Mesendoderm (in vitro differentiated cells): ENCODE data around the gene NAA25. TPM values are rescaled to one million over a fixed set of nuclear protein-coding genes. Genes with fewer than 3 reads are reported as not detected.

Experiments used
- DNase-seq: peaks from one replicate; pipeline ENCODE4 v3.0.0; 2013
- H2AK5ac ChIP-seq: 2 replicates; pipeline ENCODE4 v1.6.1; 2013; ENCODE audit warnings: low read length, inconsistent platforms
- H2BK120ac ChIP-seq: 2 replicates; pipeline ENCODE4 v1.6.1; 2013; ENCODE audit warnings: low read depth, mild to moderate bottlenecking, low read length, moderate library complexity, mixed read lengths
- H2BK15ac ChIP-seq: replicated peaks from 2 replicates; pipeline ENCODE4 v1.6.1; 2013; ENCODE audit warnings: low read depth, mild to moderate bottlenecking, moderate library complexity
- H2BK5ac ChIP-seq: 2 replicates; pipeline ENCODE4 v1.6.1; 2013; ENCODE audit warnings: low read length, inconsistent platforms
- H3K18ac ChIP-seq: 2 replicates; pipeline ENCODE4 v1.6.1; 2013; ENCODE audit warnings: mild to moderate bottlenecking, low read length, mixed read lengths
- H3K23ac ChIP-seq: one replicate; pipeline ENCODE4 v1.6.1; 2013; ENCODE audit warnings: low read length
- H3K27ac ChIP-seq: 2 replicates; pipeline ENCODE4 v1.5.1; 2013; ENCODE audit warnings: low read depth, mild to moderate bottlenecking, inconsistent platforms, low read length, moderate library complexity
- H3K27me3 ChIP-seq: 2 replicates; pipeline ENCODE4 v1.6.1; 2013; ENCODE audit warnings: low read length, control low read depth, mild to moderate bottlenecking, inconsistent platforms; ENCODE audit not compliant: insufficient read depth, poor library complexity
- H3K36me3 ChIP-seq: 2 replicates; pipeline ENCODE4 v1.6.1; 2013; ENCODE audit warnings: low read length, inconsistent platforms; ENCODE audit not compliant: control insufficient read depth, insufficient read depth
- H3K4ac ChIP-seq: one replicate; pipeline ENCODE4 v1.6.1; 2013; ENCODE audit warnings: low read depth, mild to moderate bottlenecking, low read length, moderate library complexity
- H3K4me1 ChIP-seq: 2 replicates; pipeline ENCODE4 v1.6.1; 2013; ENCODE audit warnings: low read depth, low read length, inconsistent platforms; ENCODE audit not compliant: control insufficient read depth
- H3K4me2 ChIP-seq: 2 replicates; pipeline ENCODE4 v1.6.1; 2013; ENCODE audit warnings: low read length
- H3K4me3 ChIP-seq: 2 replicates; pipeline ENCODE4 v1.5.1; 2013; ENCODE audit warnings: mild to moderate bottlenecking, low read length
- H3K56ac ChIP-seq: one replicate; pipeline ENCODE4 v1.6.1; 2013; ENCODE audit warnings: low read length
- H3K79me1 ChIP-seq: 2 replicates; pipeline ENCODE4 v1.6.1; 2013; ENCODE audit warnings: low read length, inconsistent platforms
- H3K79me2 ChIP-seq: 2 replicates; pipeline ENCODE4 v1.6.1; 2013; ENCODE audit warnings: mild to moderate bottlenecking, low read length; ENCODE audit not compliant: control insufficient read depth, insufficient read depth
- H3K9ac ChIP-seq: 2 replicates; pipeline ENCODE4 v1.6.1; 2013; ENCODE audit warnings: low read length, inconsistent platforms
- H4K5ac ChIP-seq: one replicate; pipeline ENCODE4 v1.6.1; 2013; ENCODE audit warnings: low read length
- H4K8ac ChIP-seq: one replicate; pipeline ENCODE4 v1.6.1; 2013; ENCODE audit warnings: low read depth, mild to moderate bottlenecking, control low read depth, low read length, moderate library complexity
- WGBS: extraction: QIAGEN DNeasy Blood & Tissue Kit; methylation state at CpG from one replicate; pipeline ENCODE4 v1.1.7; 2013; ENCODE audit warnings: low lambda C conversion rate, missing lambda C conversion rate; ENCODE audit not compliant: insufficient coverage; ENCODE audit errors: extremely low coverage; 5-methylcytosine and 5-hydroxymethylcytosine counted together
- small RNA-seq: library from polyadenylated mRNA; stranded (forward); fragments of <200 nt; extraction: miRNeasy Mini kit (QIAGEN cat#:217004); gene quantifications from one replicate; pipeline ENCODE3, GENCODE V24; 2013; ENCODE audit not compliant: insufficient read depth

The NAA25 gene

DNA sequence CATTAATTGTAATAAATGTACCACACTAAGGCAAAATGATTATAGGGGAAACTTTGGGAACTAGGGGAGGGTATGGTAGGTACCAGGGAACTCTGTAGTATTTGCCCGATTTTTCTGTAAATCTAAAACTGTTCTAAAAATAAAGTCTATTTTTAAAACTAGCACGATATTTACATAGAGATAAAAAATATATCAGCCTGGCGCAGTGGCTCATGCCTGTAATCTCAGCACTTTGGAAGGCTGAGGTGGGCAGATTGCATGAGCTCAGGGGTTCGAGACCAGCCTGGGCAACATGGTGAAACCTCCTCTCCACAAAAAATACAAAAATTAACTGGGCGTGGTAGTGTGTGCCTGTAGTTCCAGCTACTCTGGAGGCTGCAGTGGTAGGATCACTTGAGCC, 128.0 kb downstream of the NAA25 start:
- H4K5ac ChIP-seq, result no peak overlapping the region
- H3K4me2 ChIP-seq, result no peak overlapping the region
- no peak overlapping the region for H2BK120ac ChIP-seq
- H3K9ac ChIP-seq, result no peak overlapping the region
- H2AK5ac ChIP-seq, result no peak overlapping the region
- no peak overlapping the region for H3K4ac ChIP-seq
- H3K36me3 ChIP-seq, result no peaks in the 10 kb centered on the region
- no peaks in the 10 kb centered on the region for H3K4me1 ChIP-seq
- H4K8ac ChIP-seq, result no peak overlapping the region
- no peak overlapping the region for H3K27ac ChIP-seq
- H3K4me3 ChIP-seq, result no peak overlapping the region
- H3K27me3 ChIP-seq, result no peaks in the 10 kb centered on the region
- no CpG with 5 or more reads among the region's 5 CpGs for WGBS
- H3K56ac ChIP-seq, result no peak overlapping the region
- no peak for DNase-seq
- H2BK15ac ChIP-seq, result no peak overlapping the region
- no peak overlapping the region for H2BK5ac ChIP-seq
- no peaks in the 10 kb centered on the region for H3K79me1 ChIP-seq
- no peaks in the 10 kb centered on the region for H3K79me2 ChIP-seq
- no peak overlapping the region for H3K23ac ChIP-seq
- H3K18ac ChIP-seq, result no peak overlapping the region

DNA sequence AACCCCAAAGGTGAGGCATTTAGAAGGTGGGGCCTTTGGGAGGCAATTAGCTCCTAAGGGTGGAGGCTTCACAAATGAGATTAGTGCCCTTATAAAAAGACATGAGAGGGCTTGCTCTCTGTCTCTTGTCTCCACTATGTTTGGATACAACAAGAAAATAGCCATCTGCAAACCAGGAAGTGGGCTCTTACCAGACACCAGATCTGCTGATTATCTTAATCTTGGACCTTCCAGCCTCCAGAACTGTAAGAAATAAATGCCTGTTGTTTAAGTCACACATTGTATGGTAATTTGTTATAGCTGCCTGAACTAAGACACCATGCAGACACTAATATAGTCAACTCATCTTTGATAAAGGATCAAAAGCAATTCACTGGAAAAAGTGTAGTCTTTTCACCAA, 130.0 kb downstream of the NAA25 start:
- Histone ChIP-seq H3K79me1 (no peaks in the 10 kb centered on the region), H3K27me3 (no peaks in the 10 kb centered on the region), H2BK15ac (no peak overlapping the region), H4K5ac (no peak overlapping the region), H3K9ac (no peak overlapping the region), H3K56ac (no peak overlapping the region), H3K4me3 (no peak overlapping the region), H3K4me1 (no peaks in the 10 kb centered on the region), H2AK5ac (no peak overlapping the region), H3K4me2 (no peak overlapping the region), H3K79me2 (no peaks in the 10 kb centered on the region), H3K4ac (no peak overlapping the region), H4K8ac (no peak overlapping the region), H3K18ac (no peak overlapping the region), H3K36me3 (no peaks in the 10 kb centered on the region), H2BK120ac (no peak overlapping the region), H3K23ac (no peak overlapping the region), H2BK5ac (no peak overlapping the region), H3K27ac (no peak overlapping the region)
- DNase-seq, result no peak

GRCh38 chr12:111976860-111977259, 131.7 kb downstream of the NAA25 start:
- H3K4me1 ChIP-seq, result no peaks in the 10 kb centered on the region
- no peaks in the 10 kb centered on the region for H3K79me1 ChIP-seq
- H3K18ac ChIP-seq, result no peak overlapping the region
- H4K8ac ChIP-seq, result no peak overlapping the region
- H3K4me3 ChIP-seq, result no peak overlapping the region
- H3K36me3 ChIP-seq, result no peaks in the 10 kb centered on the region
- no peak overlapping the region for H2BK120ac ChIP-seq
- H2BK15ac ChIP-seq, result no peak overlapping the region
- no peak for DNase-seq
- H3K9ac ChIP-seq, result no peak overlapping the region
- no peak overlapping the region for H3K4ac ChIP-seq
- H3K27ac ChIP-seq, result no peak overlapping the region
- no peak overlapping the region for H3K56ac ChIP-seq
- H4K5ac ChIP-seq, result no peak overlapping the region
- no peak overlapping the region for H2BK5ac ChIP-seq
- H2AK5ac ChIP-seq, result no peak overlapping the region
- no peak overlapping the region for H3K4me2 ChIP-seq
- no peak overlapping the region for H3K23ac ChIP-seq
- no peaks in the 10 kb centered on the region for H3K27me3 ChIP-seq
- H3K79me2 ChIP-seq, result no peaks in the 10 kb centered on the region

Small RNA genes lying within 50 kb of the gene (small RNA-seq; reads per million reads assigned to genes)
- gene AC004024.1, result not detected
- gene MIR3657, result not detected
- not detected for gene RF00019
